H1 (cell line): Measurements from ENCODE around the gene NLGN4Y. TPM values are rescaled to one million over a fixed set of nuclear protein-coding genes. Genes with fewer than 3 reads are reported as not detected.

Experiments used
- ATF2 ChIP-seq: IDR thresholded peaks from 2 replicates; pipeline ENCODE4 v1.6.1; 2012; ENCODE audit warnings: low read length, inconsistent platforms
- KDM5A ChIP-seq: fragments of 200-600 bp; IDR thresholded peaks from 2 replicates; pipeline ENCODE4 v1.7.1; 2012; ENCODE audit warnings: mild to moderate bottlenecking, low read length, inconsistent platforms, mixed read lengths
- RAD21 ChIP-seq, 2 experiments: IDR thresholded peaks in 1 of 2; conservative IDR thresholded peaks in 1 of 2; 2 replicates each; pipeline ENCODE4 v1.6.1; 2011; ENCODE audit warnings: low read depth in 2 of 2, low read length in 2 of 2, improper control_type of control experiment in 1 of 2, inconsistent platforms in 1 of 2, mild to moderate bottlenecking in 1 of 2, moderate library complexity in 1 of 2
- polyA plus RNA-seq, 7 experiments: library from polyadenylated mRNA; depleted of rRNA in 3 of 7; stranded (reverse) in 5 of 7; unstranded in 2 of 7; fragments of >200 nt in 5 of 7; fragments of 200-250 nt in 2 of 7; gene quantifications; 1 replicate in 5 of 7; 2 replicates in 1 of 7; 4 replicates in 1 of 7; pipeline versions ENCODE4 v1.2.1 to v1.2.3, GENCODE V29; 2011 to 2013; ENCODE audit warnings: missing spikeins in 2 of 7, mixed read lengths in 2 of 7
- total RNA-seq: library from RNA; stranded (reverse); fragmentation: NEBNext Ultra II Directional; extraction: Animal tissue kit (Norgen Biotek cat#: 25700); gene quantifications from 2 replicates; pipeline ENCODE4 v1.2.1, GENCODE V29; 2021

NLGN4Y gene
- total and polyA plus RNA-seq, 2 of the 8 experiments (the other 6 are each of a cell fraction or from before 2014, with no cell fraction given): 35.7 to 51.3 TPM

- no peak for TF ChIP-seq ATF2
- TF ChIP-seq KDM5A: no peak
- no peak for TF ChIP-seq RAD21 (IDR thresholded peaks at IDR 0.05 in 1 of 2, conservative IDR thresholded peaks at IDR 0.05 in 1 of 2; ENCODE audit: low read depth in 2 of 2, low read length in 2 of 2)
Measured at GRCh38 chrY:14802125-14802524, 277.8 kb downstream of the NLGN4Y start (continued).
